NCI-H2107 treated with DMSO at 0.1 percent for 48 hours (cell line): ENCODE measurements around the gene FILIP1.

ENCODE experiments used
- DNase-seq: peaks from one replicate; lab custom pipeline; 2025; ENCODE audit not compliant: unreplicated experiment; lab: John Stamatoyannopoulos, UW

The FILIP1 gene

DNA sequence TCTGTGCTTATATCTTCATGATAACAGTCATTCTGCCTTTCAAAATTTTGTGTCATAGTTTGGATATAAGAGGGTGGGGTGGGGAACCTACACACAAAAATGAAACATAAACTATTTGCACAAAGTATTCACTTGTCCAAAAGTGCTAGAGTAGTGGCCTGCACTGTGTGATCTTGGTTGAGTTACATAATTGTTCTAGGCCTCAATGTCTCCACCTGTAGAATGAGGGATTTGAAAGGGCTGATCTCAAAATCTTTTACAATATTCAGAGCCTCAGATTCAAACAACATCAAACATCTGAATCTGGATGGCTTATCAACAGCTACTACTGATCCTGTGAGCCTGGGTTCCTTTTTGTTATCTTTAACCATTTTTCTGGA lies 144.7 kb downstream of the FILIP1 start:
- DNase-seq = no peak

DNA sequence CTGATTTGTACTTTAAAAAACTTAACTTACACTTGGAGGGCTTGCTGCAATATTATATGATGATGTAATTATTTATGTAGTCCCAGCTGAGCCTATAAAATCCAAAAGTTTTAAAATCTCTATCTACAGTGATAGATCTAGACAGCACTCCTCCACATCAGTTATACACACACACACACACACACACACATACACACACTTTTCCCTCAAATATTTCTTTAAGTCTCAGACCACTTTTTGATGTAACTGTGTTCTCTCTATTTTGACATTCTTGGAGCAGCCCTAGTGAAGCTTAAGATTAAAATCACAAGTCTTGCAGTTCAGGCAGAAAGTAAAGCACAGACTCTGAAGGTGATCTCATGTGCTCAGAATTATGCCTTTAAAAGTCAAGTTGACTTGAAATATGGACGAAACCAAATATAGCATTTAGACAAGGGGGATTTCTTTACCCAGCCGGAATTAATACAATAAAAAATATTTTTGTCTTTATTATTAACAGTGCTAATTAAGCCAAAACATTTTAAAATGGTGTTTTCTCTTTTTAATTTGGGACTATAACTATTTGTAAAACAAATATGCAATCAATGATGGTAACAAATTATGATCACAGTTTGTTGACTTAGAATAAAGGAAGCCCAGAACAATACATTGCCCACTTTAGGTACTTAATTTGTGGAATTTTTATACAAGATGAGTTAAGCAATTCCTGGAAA lies 145.5 kb downstream of the FILIP1 start:
- no peak for DNase-seq

DNA sequence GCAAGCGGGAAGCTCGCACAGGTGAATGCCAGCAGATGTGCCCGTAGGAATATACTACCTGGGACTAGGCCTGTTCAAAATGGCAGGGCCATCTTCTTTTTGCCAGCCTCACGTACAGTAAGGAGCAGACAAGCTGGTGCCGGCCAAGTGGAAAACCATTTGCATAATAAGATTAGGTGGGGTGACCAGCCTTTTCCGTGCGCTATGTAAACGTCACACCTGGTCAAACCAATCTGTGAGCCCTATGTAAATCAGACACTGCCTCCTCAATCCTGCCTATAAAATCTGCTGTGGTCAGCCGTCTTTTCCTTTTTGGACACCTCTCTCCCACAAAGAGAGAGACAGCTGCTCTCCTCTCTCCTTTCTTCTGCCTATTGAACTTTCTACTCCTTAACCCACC lies 148.2 kb downstream of the FILIP1 start:
- no peak for DNase-seq

DNA sequence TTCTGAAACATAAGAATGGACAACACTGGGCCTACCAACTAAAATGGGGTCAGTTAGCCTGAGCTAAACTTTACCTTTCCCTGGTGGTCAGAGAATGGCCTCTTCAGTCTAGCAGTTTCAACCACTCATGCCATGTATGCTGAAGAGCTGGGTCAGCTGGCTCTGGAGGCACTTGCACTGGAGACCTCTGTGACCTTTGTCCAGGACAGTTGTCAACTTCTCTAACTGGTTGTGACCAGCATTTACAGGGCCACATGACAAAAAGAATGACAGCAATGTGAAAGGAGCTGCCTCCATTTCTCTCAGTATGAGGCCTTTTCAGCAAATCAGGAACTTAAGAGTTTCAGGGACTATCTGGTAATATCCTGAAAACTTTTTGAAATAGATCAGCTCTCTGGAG lies 149.1 kb downstream of the FILIP1 start:
- DNase-seq = no peak

DNA sequence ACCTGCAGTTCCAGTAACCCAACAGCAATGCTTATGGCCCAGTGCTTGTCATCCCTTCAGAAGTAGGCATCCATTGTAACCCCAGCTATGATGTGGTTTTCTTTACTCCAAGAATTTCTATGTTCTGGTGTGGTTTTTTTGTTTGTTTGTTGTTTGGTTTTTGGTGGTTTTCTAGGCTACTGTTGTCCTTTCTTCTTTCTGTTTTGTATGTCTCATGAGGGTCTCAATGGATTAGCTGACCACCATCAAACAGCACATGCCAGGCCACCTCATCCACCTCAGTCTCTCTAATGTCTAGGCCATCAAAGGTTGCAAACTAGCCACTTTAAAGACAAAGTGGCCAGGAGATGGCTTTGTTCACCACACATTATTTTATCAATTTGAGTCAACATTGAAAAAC lies 149.6 kb downstream of the FILIP1 start:
- no peak for DNase-seq

DNA sequence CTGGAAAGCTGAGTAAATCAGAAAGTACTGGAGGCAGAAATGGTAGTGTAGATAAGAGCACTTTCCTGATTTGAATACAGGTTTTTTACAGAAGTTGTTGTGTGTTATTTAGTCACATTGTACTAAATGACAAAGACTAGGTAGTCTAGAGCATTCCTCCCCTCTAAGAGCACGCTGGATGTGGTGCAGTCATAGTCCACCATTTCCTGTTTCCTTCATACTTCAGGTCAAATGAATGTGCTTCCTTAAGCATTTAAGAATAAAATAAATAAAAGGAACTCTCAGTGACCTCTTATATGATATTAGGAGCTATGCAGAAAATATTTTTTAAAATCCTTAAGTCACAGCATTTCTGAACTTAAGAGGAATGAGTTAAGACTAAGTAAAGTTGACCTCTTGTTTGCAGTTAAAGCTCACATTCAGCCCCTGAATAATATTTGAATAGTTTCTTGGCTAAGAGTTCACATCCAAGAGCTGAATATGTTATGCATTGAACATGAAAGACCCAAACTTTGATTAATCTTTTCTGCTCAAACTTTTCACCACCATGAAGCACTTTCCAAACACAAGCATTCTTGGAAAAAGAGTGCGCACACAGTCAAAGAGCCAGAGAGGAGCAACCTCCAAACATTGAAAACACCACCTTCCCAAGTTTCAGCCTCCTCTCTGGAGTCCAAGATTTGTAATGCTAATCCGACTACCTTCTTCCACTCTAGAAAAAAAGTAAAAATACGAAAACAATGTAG lies 155.6 kb downstream of the FILIP1 start:
- DNase-seq = no peak

DNA sequence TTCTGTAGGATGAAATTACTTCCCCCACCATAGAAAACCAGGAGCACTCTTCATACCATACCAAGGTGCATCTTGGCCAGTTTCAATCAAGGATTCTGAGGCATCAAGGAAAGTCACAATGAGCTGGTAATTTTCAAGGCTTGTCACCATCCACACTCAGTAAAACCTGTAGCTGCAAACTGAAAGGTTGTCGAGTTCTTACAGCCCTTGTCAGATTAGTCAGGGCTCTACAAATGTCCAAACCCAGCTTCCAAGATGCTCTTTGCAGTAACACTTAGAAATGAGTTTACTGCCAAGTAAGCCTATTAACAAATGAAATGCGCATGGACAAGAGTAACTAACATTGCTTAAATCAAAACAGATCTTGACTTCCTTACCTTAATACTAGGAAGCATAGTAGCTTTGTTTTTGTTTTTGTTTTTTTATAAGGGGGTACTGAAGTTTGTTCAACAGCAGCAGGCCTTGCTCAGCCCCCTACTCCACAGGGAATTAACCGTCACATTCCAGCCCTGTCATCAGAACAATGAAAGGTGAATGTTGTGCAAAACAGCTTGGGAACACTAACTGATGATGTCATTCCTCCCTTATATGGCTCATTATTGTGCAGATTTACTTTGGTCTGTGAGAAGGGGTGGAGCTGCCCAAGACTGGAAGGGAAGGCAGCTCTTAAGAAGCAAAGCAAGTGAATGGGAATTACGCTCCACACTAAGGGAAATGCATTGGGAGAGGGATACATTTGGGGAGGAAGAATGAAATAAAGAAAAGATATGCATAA lies 159.1 kb downstream of the FILIP1 start:
- peak; percentile 47 for DNase-seq

DNA sequence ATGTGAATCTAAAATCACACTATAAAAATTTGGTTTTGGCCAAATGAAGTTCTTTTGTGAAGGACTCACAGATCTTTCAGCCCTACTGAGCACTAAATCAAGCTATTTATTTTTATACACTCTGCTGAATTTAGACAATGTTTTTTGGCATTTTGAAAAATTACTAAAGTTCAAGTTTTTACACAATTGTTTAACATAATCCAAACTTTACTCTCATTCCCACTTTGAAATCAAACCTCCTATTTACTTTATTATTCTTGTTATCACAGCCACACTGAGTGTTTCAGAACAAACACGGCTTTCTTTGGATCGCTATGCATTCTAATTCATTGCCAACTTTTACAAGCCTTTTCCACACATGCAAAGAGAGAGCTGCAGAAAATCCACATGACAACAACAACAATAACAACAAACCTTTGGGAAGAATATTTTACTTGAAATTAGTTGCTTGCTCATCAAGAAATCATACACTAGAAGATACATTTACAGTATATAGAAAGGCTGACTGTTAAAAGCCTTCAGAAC lies 159.9 kb downstream of the FILIP1 start:
- no peak for DNase-seq

DNA sequence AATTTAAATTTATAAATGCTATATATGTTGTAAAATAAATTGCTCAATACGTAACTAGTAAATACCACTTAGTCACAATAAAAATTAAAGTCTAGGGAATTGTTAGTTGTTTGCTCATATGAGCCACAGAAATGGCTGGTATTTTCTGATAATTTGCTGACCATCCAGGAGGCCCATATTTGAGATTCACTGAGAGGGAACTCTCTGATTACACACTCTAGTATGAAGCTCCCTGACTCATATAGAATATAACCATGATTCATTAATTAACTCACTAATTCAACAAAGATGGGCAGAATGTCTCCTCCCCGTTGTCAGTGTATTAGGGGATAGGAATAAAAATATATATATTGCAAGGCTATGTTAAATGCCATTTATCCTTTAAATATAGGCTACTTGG lies 162.4 kb downstream of the FILIP1 start:
- DNase-seq = no peak

DNA sequence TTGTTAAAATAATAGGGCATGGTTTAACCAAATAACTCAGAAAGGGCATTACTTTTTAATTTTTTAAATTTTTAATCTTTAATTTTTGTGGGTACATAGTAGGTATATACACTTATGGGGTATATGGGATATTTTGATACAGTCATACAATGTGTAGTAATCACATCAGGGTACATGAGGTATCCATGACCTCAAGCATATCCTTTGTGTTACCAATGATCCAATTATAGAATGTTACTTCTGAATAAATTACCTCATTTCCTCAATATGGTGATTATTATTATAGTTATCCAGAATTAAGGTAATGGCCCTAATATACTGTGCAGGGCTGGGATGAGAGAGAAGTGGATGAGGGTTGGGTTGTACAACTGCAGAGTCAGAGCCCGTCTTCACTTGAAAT lies 163.9 kb downstream of the FILIP1 start:
- DNase-seq = no peak

DNA sequence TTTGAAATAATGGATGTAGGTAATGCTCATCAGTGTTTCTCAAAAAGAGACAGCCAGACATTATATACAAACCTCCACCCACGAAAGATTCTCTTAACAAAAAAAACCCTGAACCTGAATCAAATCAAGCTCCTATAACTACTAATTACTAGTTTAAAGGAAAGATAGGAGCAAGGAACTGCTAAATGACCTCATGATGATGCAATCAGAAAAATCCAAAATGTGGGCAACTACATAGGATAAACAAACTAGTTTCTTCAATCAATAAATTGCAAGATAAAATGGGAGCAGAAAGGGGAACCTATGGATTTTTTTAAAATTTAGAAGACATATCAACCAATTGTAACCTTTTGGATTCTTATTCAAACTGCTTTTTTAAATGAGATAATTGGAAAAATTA lies 165.8 kb downstream of the FILIP1 start:
- no peak for DNase-seq

DNA sequence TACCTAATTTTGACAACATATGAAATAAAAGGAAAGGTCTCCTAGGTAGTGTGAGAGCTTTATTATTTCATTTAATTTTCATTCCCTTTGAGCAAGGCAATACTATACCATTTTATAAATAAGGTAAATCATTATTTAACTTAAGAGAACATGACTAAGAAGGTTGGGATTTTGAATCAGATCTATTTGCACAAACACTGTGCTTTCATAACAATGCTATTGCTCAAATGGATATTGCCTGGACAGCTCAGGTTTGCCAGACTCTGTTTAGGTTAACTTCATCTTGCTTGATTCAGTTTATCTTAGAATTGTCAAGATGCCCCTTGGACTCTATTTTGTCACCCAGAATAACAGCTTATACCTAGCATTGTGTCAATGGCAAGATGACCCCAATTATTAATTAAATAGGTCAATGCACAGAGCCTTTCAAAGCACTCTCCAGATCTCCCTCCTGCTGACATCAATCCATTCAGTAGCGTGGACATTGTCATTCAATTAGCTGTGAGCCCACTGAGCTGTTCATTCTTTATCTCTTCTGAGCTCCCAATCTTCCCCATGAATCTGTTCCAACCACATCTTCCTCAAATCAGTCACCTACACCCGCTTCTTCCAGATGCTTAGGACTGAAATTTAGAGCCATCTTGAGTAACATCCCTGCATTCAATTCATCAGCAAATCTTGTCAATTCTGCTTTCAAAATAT lies 166.9 kb downstream of the FILIP1 start:
- DNase-seq = no peak

DNA sequence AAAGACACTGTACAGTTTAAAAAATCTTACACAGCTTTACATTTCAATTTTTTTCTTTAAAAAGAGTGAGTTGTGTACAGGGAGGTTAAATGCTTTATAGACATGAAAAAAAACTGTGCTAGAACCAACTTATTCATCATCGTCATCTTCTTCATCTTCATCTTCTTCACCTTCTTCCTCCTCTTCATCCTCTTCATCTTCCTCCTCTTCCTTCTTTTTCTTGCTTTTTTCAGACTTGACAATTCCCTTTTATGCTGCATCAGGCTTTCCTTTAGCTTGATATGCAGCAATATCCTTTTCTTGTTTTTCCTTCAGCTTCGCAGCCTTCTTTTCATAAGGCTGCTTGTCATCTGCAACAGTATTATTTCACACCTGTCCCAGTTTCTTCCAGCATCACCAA lies 174.7 kb downstream of the FILIP1 start:
- no peak for DNase-seq

DNA sequence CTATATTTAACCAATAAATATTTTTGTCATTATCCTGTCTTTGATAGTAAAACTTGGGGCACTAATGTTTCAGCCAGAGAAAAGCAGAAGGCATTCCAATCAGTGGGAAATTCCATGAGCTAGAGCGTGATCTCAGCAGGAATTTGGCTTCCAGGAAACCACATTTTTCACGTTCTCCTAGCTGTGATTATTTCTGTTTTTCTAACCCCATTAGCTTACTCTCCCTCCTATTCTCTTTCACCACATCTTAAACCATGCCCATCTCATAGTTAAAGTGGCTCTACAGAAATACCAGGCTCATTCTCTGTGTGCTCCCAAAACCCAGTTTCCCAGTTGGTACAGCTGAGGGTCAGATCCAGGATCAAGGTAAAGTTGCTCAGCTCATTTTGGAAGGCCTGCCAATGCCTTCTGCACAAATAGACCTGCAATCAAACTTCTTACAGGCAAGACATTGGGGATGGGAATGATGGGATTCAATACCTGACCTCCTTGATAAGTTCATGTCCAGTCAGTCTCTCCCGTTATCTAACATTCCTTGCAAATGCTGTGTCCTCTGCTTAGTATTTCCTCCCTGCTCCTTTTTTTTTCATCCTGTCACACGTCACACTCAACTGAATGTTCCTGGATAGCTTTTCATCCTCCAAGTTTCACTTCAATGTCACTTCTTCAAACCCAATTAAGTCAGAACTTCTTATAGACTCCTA lies 175.9 kb downstream of the FILIP1 start:
- DNase-seq = no peak

DNA sequence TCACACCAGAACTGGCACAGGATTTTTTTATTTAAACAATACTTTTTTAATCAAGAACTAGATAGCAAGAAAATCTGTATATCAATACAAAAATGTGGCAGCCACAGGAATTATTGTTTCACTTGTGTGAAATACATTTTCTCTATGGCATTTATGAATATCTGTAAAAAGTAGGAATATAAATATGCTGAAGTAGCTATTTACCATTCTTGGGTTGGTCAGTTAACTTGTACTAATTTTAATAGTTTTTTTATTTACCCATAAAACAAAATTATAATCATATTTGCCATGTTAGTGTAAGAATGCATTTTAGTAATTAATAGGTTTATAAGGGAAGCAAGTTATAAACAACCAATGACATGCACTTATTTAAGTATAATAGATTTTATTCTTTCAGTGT lies 177.6 kb downstream of the FILIP1 start:
- no peak for DNase-seq

DNA sequence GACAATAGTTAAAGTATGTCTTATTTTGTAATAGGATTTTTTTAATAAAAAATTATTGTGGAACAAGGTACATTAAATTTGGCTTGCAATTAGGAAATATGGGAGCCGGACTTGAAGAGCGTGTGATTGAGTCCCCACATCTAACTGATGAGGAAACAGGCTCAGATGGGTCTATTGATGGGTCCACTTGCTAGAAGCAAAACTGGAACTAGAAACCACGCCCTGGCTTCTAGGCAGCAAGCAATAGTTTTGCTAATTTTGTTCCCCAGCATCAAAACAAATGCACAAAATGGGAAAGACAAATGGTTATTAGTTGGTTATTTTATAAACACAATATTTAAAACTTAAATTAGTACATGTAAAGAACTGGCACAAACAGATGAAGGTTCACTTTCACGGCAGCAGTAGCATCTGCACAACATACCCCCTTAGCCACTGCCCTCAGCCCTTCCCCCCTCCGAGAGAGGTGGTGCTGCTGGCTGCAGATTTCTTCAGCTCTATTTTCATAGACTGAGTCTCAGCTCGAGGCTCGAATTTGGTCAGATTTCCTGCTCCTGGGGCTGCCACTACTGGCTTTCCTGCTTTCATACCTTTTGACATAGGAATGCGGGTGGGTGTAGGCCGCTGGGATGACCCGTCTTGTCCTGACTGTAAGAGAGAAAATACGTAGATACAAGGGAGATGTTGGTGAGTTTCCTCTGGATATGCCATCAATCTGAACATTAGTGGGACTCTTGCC lies 185.2 kb downstream of the FILIP1 start:
- no peak for DNase-seq

DNA sequence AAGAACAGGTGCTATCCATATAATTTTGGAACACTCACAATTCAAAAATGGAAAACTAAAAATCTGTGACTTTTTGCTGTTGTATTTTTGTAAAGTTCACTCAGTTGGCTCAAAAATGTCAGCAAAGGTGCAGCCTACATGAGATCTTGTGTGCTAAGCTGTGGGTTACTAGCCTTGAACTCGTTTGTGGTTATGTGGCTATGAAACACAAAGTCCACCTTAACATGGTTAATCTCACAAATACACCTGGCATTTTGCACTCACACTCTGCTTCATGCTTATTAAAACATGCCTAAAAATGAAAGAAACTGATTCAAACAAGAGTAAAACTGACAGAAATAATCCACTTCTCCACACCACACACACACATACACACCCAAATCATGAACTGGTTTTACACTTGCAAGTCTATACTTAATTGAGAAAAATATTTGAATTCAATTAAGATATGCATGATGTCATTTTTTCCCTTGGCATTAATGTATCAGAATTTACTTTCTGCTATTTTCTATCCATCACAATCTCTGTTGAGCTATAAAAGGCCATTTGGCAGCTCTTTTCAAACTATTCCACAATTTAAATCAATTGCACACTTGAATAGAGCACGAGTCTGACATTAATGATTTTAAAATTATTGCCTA lies 186.1 kb downstream of the FILIP1 start:
- no peak for DNase-seq

DNA sequence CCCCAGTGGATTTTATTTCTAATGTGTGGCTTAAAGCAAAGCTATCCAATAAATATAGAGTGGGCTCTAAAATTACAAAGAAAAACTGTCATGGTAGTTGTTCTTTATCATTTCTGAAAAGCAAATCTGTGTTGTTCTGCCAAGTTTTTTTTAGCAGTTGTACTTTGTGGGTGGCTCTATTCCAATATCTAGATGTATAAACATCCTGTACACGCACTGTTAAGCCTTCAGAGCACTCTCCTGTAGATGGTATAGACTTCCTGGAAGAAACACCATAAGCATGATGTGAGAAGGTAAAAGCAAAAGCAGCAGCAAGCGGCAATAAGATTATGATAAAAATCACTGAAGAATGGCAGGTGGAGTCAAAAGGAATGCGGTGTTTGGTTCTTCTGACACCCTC lies 187.5 kb downstream of the FILIP1 start:
- DNase-seq = no peak

DNA sequence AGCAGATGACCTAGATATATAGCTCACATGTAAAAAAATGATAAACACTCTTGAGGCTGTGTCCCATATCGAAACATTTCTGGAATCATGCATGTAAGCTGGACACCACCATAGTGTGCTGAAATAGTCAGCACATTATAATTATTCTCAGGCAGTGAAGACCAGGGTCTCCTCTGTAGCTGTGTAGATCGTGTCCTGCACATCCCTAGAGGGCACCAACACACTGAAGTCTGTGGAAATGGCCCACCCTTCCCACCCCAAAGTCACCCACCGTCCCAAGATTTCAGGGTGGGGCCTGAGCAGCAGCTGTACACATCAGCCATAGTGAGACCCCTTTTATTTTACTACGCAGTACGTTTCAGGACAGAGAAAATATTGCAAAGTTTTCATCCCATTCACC lies 188.0 kb downstream of the FILIP1 start:
- no peak for DNase-seq
